AG09319 (cell line): Measurements from ENCODE around the gene ACOXL.

ENCODE experiments used
- DNase-seq: peaks from one replicate; pipeline ENCODE4 v3.0.0-alpha.2; 2010; ENCODE audit warnings: low read depth; ENCODE audit errors: extremely low read depth
- TF ChIP-seq, protein P1 (sequence below): IDR thresholded peaks from 2 replicates; pipeline ENCODE4 v1.5.1; 2011; ENCODE audit warnings: low read depth, mild to moderate bottlenecking, inconsistent platforms, low read length, moderate library complexity

The ACOXL gene

DNA sequence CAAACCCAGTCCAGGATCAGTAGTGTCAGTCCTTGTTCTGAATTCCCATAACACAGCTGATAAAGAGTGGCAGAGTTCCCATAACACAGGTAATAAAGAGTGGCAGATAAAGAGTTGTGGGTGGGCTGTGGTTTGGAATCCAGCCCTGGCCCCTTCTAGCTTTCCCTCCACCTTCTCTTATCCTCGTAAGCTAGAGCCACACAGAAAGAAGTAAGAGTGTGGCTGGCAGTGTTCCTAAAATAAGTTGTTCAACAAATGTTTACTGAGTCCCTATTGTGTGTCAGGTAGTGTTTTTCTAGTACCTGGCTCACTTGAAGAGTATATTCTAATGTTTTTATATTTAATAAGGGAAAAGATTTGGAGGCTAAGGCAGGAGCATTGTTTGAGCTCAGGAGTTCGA lies 323.4 kb downstream of the ACOXL start:
- no peak for DNase-seq
- TF ChIP-seq, protein P1, sequence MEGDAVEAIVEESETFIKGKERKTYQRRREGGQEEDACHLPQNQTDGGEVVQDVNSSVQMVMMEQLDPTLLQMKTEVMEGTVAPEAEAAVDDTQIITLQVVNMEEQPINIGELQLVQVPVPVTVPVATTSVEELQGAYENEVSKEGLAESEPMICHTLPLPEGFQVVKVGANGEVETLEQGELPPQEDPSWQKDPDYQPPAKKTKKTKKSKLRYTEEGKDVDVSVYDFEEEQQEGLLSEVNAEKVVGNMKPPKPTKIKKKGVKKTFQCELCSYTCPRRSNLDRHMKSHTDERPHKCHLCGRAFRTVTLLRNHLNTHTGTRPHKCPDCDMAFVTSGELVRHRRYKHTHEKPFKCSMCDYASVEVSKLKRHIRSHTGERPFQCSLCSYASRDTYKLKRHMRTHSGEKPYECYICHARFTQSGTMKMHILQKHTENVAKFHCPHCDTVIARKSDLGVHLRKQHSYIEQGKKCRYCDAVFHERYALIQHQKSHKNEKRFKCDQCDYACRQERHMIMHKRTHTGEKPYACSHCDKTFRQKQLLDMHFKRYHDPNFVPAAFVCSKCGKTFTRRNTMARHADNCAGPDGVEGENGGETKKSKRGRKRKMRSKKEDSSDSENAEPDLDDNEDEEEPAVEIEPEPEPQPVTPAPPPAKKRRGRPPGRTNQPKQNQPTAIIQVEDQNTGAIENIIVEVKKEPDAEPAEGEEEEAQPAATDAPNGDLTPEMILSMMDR = no peak

GRCh38 chr2:111057045-111057444 lies 324.7 kb downstream of the ACOXL start:
- DNase-seq = no peak
- TF ChIP-seq, protein P1 = no peak

DNA sequence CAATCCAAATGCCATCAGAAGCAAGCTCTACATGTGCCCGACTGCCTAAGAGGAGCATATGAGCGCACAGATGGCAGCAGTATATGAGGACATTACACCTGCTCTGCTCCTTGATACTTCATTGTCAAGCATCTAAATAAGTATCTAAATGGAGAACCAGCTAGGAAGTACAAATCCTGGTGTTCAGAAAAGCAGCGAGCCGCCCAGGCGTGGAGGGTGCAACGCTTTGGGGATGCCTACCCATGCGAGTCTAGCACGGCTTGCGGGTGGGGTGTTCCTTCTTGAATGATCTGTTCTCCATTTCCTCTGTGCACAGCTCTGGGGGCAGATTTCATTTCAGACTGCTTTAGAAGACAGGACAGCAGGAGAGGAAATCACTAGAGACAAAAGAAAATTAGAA lies 325.3 kb downstream of the ACOXL start:
- TF ChIP-seq, protein P1 = no peak
- no peak for DNase-seq

GRCh38 chr2:111058264-111058663 lies 325.9 kb downstream of the ACOXL start:
- TF ChIP-seq, protein P1 = no peak

DNA sequence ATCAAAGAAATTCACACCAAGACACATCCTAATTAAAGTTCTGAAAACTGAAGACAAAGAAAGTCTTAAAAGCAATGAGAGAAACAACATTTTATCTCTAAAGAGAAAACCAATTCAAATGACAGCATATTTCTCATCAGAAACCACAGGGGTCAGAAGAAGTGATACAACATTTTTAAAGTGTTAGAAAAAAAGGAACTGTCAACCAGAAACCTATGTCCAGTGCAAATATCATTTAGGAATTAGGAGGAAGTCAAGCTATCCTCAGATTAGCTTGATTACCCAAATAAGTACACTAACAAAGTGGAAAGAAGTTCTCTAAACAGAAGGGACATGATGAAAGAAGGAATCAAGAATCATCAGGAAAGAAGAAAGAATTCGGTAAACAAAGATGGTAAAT lies 328.8 kb downstream of the ACOXL start:
- TF ChIP-seq, protein P1 = no peak
- DNase-seq = no peak

More at GRCh38 chr2:111058264-111058663, 325.9 kb downstream of the ACOXL start:
- DNase-seq = no peak

DNA sequence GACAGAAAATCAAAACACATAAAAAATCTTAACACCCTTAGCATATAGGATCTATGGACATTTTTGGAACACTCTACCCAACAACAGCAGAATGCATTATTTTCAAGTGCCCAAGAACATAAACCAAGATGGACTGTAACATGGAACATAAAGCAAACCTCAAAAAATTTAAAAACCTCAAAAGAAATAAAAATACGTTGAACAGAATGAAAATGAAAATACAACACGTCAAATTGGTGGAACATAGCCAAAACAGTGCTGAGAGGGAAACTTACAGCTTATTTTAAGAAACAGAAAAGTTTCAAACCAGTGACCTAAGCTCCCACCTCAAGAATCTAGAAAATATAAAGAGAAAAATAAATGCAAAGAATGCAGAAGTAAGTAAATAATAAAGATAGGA lies 330.0 kb downstream of the ACOXL start:
- TF ChIP-seq, protein P1 = no peak

DNA sequence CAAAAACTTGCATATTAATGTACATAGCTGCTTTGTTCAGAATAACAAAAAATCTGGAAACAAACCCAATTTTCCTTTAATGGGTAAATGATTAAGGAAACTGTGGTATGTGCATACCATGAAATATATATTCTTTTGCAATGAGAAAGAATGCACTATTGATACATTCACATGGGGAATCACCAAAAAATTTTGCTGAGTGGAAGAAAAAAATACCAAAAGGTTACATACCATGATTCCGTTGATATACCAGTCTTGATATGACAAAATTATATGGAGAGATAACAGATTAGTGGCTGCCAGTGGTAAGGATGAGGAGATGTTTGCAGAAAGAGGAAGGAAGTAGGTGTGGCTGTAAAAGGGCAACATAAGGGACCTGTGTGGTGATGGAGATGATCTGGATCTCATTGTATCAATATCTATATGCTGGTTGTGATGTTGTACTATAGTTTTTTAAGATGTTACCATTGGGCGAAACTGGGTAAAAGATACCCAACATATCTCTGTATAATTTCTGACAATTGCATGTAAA lies 333.8 kb downstream of the ACOXL start:
- TF ChIP-seq, protein P1 = no peak
- DNase-seq = no peak

More for the DNA sequence above, 330.0 kb downstream of the ACOXL start:
- DNase-seq = no peak
